Activated CD4-positive, alpha-beta T cell treated with anti-CD3 and anti-CD28 coated beads, Interleukin-2, Interleukin-4, amounts not matched to agents 100 ng/mL and 50 ng/mL, durations not matched to agents 16 hours and 8 hours (primary cell): ENCODE measurements around the gene SERPINA3.
"Not testable (repeated sequence)": the region's sequence is repeated elsewhere in the genome, so short reads cannot be mapped to it uniquely, and the experiment has no call there.

Experiments
- DNase-seq: peaks from one replicate; pipeline ENCODE4 v3.0.0-alpha.2; 2020; ENCODE audit warnings: low spot score

Gene SERPINA3

DNA sequence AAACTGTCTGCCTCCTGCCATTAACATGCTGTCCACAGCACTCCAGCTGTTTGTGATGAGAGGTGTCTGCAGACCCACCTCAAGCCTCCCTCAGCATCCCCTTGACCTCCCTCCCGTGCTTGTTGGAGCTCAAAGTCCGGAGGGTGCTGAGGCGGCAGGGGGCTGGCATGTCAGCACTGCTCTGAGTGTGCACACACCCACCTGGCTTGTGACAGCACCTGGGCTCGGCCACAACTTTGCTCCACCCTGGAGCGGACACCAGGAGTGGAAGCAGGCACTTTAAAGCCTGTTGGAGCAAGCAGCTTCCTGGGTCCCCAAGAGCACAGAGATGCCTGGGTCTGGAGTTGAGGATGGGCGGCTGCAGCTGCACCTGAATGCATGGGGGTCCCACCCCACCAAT lies 20.9 kb downstream of the SERPINA3 start:
- no peak for DNase-seq

DNA sequence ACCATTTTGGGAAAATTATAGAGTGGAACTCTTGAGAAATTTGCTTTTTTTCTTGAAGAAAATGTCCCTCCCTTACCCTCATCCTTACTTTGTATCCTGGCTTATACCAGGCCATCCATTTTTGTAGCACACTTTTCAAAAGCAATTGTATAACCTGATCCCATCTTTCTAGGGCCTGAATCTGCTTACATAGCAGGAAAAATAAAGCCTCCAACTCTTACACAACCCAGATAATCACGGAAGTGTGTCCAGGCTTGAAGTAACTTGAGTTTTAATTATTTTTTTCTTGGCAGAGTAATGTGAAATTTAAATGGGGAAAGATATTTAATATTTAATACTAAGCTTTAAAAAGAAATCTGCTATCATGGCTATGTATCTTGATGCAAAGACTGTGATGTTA lies 23.0 kb downstream of the SERPINA3 start:
- no peak for DNase-seq

GRCh38 chr14:94636744-94637412 lies 24.7 kb downstream of the SERPINA3 start:
- no peak for DNase-seq

- not testable (repeated sequence) for DNase-seq
Measured at GRCh38 chr14:94637814-94638213, 25.6 kb downstream of the SERPINA3 start.

DNA sequence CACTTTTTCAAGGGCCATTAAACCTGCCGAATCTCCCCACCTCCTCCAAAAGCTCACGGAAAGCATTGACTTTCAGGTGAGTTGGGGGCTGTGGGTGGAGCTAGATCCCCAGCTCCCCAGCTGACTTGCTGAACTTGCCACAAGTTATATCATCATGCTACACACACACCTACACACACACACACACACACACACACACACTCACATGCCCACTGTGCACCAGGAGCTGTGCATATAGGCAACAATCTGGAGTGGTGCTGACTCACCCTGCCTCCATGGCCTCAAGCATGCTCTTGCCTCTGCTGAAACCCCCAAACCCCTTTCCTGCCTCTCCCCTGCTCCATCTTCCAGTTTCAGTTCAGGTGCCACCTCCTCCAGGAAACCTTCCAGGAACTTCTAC lies 26.1 kb downstream of the SERPINA3 start:
- DNase-seq, result no peak

DNA sequence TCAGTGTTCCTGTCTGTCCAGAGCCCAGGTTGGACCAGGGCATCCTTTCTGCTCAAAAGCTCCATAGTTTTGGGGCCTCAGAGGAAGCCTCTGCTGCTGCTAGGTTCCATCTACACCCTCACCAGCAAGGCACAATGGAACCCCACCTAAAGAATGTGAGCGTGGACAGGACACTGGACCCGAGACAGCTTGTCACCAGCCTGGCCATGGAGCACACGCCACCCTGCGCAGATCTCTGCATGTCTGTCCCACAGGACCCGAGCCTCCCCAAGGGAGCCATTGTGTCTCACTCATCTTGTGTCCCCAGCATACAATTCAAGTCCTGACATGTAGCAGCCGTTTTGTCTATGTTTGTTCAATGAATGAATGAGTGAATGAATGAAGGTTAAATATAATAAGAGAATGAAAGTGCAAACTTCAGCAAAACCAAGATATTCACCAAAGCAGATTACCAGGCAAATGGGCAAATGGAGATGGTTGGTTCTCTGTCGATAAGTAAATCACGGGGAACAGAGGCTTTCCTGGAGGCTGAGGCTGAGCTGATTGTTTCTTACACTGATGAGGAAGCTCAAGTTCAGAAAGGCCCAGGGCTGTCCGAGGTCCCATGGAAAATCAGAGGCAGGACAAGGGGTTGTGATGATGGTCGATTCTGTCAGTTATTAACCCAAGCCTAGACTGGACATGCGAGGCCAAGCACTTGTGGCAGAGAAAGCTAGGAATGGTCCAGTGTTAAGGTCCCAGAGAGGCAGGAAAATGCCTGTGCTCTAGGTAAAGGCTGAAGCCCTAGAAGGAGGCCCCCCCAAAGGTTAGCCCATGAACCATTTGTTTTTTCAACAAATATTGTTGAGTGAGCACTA lies 27.0 kb downstream of the SERPINA3 start:
- no peak for DNase-seq

DNA sequence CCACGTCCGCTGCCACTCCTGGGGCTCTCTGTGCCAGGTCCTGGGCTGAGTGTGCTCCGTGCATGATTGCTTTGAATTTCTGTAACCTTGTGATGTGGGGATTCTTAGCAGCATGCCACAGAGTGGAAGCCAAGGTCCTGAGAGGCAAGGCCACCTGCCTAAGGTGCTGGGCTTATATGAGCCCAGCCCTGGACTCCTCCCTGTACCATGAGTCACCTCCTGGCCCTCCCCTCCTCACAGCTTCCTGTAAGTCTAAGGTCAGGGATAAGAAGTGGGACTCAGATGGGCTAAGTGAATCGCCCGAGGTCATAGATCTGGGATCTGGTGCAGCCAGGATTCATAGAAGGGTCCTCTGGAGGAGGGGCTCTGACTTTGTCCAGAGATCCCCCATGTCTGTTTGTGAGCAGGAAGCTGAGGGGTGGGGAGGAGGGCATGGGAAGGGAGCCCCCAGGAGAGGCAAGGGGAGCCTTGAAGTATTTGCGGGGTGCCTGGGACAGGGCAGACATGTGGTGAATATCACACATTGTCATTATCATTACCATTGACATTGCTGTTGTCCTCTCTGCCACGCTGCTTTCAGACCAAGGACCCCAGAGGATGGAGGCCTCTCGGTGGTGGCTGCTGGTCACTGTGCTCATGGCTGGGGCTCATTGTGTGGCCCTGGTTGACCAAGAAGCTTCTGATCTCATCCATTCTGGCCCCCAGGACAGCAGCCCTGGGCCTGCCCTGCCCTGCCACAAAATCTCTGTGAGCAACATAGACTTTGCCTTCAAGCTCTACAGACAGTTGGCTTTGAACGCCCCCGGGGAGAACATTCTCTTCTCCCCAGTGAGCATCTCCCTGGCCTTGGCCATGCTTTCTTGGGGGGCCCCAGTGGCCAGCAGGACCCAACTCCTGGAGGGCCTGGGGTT lies 28.8 kb downstream of the SERPINA3 start:
- DNase-seq, result no peak

- no peak for DNase-seq
Measured at GRCh38 chr14:94641632-94641955, 29.4 kb downstream of the SERPINA3 start.

DNA sequence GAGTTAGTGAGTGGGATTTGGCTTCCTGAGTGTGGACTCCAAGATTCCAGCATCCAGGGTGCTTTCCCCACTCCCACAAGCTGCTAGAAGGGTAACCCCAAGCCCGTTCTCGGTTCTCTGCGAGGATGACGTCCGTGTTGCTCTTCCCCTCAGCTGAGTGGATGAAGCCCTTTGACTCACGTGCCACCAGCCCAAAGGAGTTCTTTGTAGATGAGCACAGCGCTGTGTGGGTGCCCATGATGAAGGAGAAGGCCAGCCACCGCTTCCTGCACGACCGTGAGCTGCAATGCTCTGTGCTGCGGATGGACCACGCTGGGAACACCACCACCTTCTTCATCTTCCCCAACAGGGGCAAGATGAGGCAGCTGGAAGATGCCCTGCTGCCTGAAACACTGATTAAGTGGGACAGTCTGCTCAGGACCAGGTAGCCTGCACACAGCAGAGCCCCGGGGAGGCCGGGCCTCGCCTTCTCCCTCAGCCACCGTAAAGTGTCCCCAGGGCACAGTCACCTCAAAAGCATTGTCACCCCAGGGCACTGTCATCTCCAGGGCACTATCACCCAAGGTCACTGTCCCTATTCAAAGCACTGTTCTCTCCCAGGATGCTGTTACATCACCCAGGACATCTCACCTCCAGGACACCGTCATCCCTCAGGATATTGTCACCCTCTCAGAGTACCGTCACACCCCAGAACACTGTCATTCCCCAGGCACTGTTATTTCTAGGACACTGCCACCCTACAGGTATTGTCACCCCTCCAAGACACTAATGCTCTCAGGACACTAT lies 31.3 kb downstream of the SERPINA3 start:
- DNase-seq, result no peak

DNA sequence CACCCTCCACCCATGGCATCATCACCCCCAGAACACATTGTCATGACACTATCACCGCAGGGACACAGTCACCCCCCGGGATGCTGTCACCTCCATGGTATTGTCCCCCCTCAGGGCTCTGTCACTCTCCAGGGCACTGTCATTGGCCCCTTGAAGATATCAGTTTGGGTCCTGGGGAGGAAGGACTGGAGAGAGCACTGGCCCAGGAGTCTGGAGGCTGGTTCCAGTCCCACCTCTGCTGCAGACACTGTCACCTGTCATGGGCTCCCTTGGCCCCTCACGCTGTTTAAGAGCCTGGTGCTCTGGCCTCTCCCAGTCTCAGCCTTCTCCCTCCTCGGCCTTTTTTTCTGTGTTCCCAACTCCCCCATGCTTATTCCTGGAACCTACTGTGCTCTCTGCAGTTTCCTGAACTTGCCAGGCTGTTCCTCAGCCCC lies 31.9 kb downstream of the SERPINA3 start:
- DNase-seq, result no peak

DNA sequence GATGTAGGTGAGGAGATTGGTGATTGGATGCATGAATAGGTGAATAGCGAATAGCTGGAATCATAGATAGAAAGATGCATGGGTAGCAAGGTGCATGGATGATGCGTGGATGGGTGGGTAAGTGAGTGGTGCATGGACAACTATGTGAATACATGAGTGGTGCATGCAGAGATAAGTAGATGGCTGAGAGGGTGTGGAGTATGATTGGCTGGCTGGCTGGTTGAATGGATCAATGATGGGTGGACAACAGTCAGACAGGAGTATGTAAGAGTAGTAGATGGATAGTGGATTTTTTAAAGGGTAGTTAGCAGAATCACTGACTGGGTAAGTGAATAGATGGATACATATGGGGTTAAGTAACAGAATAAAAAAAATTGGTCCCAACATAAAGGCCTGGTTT lies 33.9 kb downstream of the SERPINA3 start:
- no peak for DNase-seq

DNA sequence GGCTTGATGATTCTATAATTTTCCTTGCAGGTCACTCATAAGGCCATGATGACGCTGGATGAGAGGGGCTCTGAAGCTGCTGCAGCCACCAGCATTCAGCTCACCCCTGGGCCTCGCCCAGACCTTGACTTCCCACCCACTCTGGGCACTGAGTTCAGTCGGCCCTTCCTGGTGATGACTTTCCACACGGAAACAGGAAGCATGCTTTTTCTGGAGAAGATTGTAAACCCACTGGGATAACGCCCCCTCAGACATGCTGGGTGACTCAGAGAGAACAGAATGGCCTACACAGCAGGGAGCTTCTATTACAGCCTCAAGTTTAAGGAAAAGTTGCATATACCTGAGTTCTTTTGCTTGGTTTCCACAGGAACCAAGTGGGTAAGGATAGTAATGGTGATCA lies 34.3 kb downstream of the SERPINA3 start:
- DNase-seq, result no peak

DNA sequence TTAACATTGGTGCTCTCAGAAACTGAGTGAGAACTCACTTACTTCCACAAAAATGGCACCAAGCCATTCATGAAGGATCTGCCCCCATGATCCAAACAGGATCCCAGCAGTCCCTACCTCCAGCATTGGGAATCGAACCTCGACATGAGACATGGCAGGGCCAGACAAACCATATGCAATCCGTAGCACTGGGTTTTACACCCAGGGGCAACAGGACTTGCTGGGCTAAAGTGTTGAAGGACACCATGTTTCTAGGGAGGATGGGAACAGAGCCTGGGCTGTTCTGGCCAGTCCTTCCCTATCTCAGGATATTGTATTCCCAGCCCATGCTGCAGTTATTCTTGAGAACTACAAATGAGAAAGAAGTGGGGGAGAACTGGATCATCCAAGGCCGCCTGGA lies 36.6 kb downstream of the SERPINA3 start:
- no peak for DNase-seq

DNA sequence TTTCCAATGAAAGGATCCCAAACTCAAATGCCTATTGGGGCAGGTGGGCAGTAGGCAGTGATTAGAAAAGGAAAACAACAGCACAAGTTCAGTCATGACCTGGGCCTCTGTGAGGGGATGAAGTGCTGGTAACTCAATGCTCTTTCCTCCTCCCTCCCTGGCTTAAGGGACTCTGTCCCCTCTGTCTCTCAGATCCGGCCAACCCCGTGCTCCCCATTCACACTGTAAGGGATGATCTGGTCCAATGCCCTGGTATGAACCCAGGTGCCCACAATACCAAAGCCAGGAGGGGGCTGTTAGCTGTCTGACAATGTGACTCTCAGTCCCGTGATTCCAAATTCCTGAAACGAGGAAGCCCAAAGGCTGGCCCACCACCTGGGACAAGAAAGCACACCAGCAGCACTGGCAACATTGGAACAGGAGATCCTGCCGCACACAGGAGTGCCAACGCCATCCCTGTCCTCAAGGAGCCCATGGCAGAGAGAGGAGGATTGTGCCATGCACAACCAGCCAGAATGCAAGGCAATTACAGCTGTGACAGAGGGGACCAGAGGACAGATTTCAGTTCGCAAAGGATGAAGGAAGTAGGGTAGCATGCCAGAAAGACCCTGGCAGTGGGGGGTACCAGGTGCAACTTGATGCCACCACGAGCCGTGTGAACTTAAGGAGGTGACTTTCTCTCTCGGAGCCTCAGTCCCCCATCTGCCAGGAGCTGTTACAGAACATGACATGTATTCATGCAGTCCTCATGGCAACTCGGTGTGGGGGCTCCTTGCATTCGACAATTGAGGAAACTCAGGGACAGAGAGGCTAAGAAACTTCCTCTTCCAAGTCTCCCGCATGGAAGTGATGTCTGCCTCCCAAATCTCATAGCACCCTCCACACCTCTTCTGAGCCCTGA lies 37.6 kb downstream of the SERPINA3 start:
- no peak for DNase-seq

GRCh38 chr14:94650444-94650775 lies 38.2 kb downstream of the SERPINA3 start:
- no peak for DNase-seq

DNA sequence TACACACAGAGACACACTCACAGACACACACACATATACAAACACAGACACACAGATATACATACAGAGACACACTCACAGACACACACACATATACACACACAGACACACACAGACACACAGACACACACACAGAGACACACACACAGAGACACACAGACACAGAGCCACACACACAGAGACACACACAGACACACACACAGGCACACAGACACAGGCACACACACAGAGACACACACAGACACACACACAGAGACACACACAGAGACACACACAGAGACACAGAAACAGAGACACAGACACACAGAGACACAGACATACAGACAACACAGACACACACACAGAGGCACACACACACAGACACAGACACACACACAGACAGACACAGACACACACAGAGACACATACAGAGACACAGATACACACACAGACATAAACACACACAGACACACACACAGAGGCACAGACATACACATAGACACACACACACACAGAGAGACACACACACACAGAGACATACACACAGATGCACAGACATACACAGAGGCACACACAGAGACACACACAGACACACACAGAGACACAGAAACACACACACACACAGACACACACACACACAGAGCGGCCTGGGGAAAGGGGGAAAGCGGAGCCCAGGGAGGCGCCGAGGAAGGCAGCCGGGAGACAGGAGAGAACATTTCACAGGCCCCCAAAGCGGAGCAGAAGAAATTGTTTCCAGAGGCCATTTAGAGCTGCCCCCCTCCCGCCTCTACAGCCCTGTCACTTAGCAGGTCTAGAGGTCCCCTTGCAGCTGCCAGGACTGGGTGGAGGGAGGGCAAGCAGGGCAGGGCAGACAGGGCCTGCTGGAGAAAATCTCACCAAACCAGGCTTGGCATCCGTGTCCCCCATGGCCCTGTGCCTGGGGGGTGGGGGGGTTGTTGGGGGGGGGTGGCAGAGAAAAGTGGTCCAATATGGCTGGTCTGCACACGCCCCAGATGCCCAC lies 38.9 kb downstream of the SERPINA3 start:
- no peak for DNase-seq

DNA sequence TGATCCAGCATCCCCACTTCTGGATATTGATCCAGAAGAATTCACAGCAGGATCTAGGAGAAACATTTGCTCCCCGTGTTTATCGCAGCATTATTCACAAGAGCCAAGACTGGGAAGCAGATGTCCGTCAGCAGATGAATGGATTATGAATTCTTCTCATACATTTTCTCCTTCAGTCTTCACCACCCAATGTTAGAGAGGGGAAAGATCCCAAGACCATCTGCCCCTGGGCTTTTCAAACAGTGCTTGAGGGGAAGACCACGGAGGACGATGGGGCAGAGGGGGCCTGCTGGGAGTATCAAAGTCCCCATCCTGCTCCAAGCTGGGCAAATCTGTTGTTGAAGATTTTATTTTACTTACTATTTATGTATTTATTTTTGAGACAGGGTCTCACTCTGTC lies 41.1 kb downstream of the SERPINA3 start:
- no peak for DNase-seq

- DNase-seq, result no peak
Measured at GRCh38 chr14:94654071-94654861, 42.1 kb downstream of the SERPINA3 start.

DNA sequence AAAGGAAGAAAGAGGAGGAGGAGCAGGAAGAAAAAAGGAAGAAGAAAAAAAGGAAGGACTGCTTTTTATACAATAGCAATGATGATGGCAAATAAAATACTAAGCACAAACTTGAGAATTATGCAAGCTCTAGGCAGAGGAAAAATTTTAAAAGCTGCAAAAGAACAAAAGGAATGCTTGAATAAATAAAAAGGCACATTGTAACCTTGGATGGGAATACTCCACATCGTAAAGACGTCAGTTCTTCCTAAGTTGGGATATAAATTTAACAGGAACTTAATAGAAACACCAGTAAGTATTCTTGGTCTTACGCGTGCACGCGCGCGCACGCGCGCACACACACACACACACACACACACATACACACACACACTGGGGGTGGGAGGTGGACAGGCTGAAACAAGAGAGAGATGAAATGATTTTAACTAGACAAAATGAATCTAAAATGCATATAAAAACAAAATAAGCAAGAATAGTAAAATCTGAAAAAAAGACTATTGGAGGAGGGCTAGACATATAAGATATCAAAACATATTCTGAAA lies 43.0 kb downstream of the SERPINA3 start:
- DNase-seq, result no peak
